H1 (cell line): Measurements from ENCODE around the gene RNF113B. TPM values are rescaled to one million over a fixed set of nuclear protein-coding genes. Genes with fewer than 3 reads are reported as not detected.

Source experiments
- CTCF ChIA-PET: fragments of 300-600 bp; sonication (Branson Sonifier 250); formaldehyde crosslinking; loops from one replicate; lab custom pipeline; 2021; ENCODE audit not compliant: partially characterized antibody; lab: Charles Lee
- POLR2A ChIA-PET: fragments of 300-600 bp; sonication (Branson Sonifier 250); formaldehyde crosslinking; loops from one replicate; lab custom pipeline; 2021; ENCODE audit warnings: inconsistent platforms; ENCODE audit not compliant: partially characterized antibody; lab: Charles Lee
- DNase-seq, 2 experiments: peaks; one replicate each; pipeline versions ENCODE4 v3.0.0 to v3.0.0-alpha.2; 2010 to 2022; ENCODE audit warnings: low spot score in 2 of 2, low read depth in 1 of 2, mixed read lengths in 1 of 2
- FAIRE-seq: peaks from 2 replicates; lab custom pipeline; 2011; peaks lifted over from hg19 to GRCh38; lab: Jason Lieb, UNC
- H2AFZ ChIP-seq: 2 replicates; pipeline ENCODE4 v1.8.1; 2012; ENCODE audit warnings: low read length, inconsistent platforms
- H2AK5ac ChIP-seq: 2 replicates; pipeline ENCODE4 v1.6.1; 2013; ENCODE audit warnings: low read depth, low read length
- H2BK120ac ChIP-seq: replicated peaks from 2 replicates; pipeline ENCODE3; 2013; ENCODE audit warnings: low read depth, low read length, inconsistent platforms
- H2BK12ac ChIP-seq: 2 replicates; pipeline ENCODE4 v1.6.1; 2013; ENCODE audit warnings: low read depth, low read length
- H2BK15ac ChIP-seq: 2 replicates; pipeline ENCODE4 v1.6.1; 2013; ENCODE audit warnings: low read length
- H2BK20ac ChIP-seq: 2 replicates; pipeline ENCODE4 v1.6.1; 2013; ENCODE audit warnings: low read length
- H2BK5ac ChIP-seq: 2 replicates; pipeline ENCODE4 v1.6.1; 2013; ENCODE audit warnings: low read depth, low read length
- H3K14ac ChIP-seq: 2 replicates; pipeline ENCODE4 v1.6.1; 2013; ENCODE audit warnings: inconsistent platforms; ENCODE audit not compliant: insufficient read length
- H3K18ac ChIP-seq: 2 replicates; pipeline ENCODE4 v1.6.1; 2013; ENCODE audit warnings: low read length; ENCODE audit errors: extremely low read depth
- H3K23ac ChIP-seq: 2 replicates; pipeline ENCODE4 v1.6.1; 2013; ENCODE audit warnings: inconsistent platforms; ENCODE audit not compliant: insufficient read length
- H3K23me2 ChIP-seq: 2 replicates; pipeline ENCODE4 v1.6.1; 2013; ENCODE audit warnings: low read depth, low read length
- H3K27ac ChIP-seq: 2 replicates; pipeline ENCODE4 v1.6.1; 2011; ENCODE audit warnings: low read depth, low read length, inconsistent platforms
- H3K27me3 ChIP-seq, 4 experiments: replicated peaks in 1 of 4; 1 replicate in 1 of 4; 2 replicates in 3 of 4; pipeline versions ENCODE4 v1.6.1 to v1.8.1; 2011 to 2013; ENCODE audit warnings: low read length in 3 of 4, mild to moderate bottlenecking in 3 of 4, inconsistent platforms in 2 of 4, mixed read lengths in 2 of 4, moderate library complexity in 1 of 4; ENCODE audit not compliant: control insufficient read depth in 3 of 4, insufficient read depth in 3 of 4; ENCODE audit errors: extremely low read depth in 1 of 4
- H3K36me3 ChIP-seq, 4 experiments: 2 replicates each; pipeline versions ENCODE4 v1.6.1 to v1.8.1; 2011 to 2013; ENCODE audit warnings: mild to moderate bottlenecking in 4 of 4, low read length in 3 of 4, moderate library complexity in 2 of 4, control low read depth in 1 of 4, inconsistent platforms in 1 of 4; ENCODE audit not compliant: insufficient read depth in 4 of 4, control insufficient read depth in 2 of 4
- H3K4ac ChIP-seq: replicated peaks from 2 replicates; pipeline ENCODE3; 2013; ENCODE audit warnings: low read length, low read depth, mixed read lengths, inconsistent platforms; ENCODE audit not compliant: insufficient read length
- H3K4me1 ChIP-seq, 4 experiments: replicated peaks in 1 of 4; 1 replicate in 1 of 4; 2 replicates in 3 of 4; pipeline versions ENCODE4 v1.6.1 to v1.8.1; 2011 to 2013; ENCODE audit warnings: low read length in 3 of 4, inconsistent platforms in 2 of 4, mixed read lengths in 1 of 4; ENCODE audit not compliant: insufficient read depth in 4 of 4, control insufficient read depth in 3 of 4
- H3K4me2 ChIP-seq, 2 experiments: 2 replicates each; pipeline versions ENCODE4 v1.6.1 to v1.8.1; 2011 to 2013; ENCODE audit warnings: low read depth in 2 of 2, low read length in 2 of 2, control low read depth in 1 of 2, inconsistent platforms in 1 of 2, mild to moderate bottlenecking in 1 of 2; ENCODE audit not compliant: insufficient read depth in 1 of 2
- H3K4me3 ChIP-seq, 4 experiments: fragments of 200-600, 300-600 bp in 1 of 4; sonication (generic), shearing (Covaris generic), sonication (Bioruptor Twin) in 1 of 4; 2 replicates each; pipeline versions ENCODE4 v1.5.1 to v1.8.1; 2011 to 2016; ENCODE audit warnings: low read length in 4 of 4, low read depth in 3 of 4, control low read depth in 2 of 4, inconsistent platforms in 2 of 4, mild to moderate bottlenecking in 2 of 4, mixed read lengths in 1 of 4, moderate library complexity in 1 of 4; ENCODE audit not compliant: insufficient read depth in 2 of 4; ENCODE audit errors: extremely low read depth in 1 of 4
- H3K56ac ChIP-seq: replicated peaks from 2 replicates; pipeline ENCODE3; 2013; ENCODE audit warnings: low read depth, mild to moderate bottlenecking, mixed read lengths, low read length, inconsistent platforms; ENCODE audit not compliant: insufficient read length
- H3K79me1 ChIP-seq: 2 replicates; pipeline ENCODE4 v1.6.1; 2013; ENCODE audit warnings: low read depth, low read length, control low read depth
- H3K79me2 ChIP-seq, 2 experiments: 2 replicates each; pipeline versions ENCODE4 v1.6.1 to v1.8.1; 2012 to 2013; ENCODE audit warnings: low read length in 2 of 2, mild to moderate bottlenecking in 2 of 2, inconsistent platforms in 1 of 2; ENCODE audit not compliant: insufficient read depth in 2 of 2, control insufficient read depth in 1 of 2
- H3K9ac ChIP-seq, 4 experiments: replicated peaks in 1 of 4; 1 replicate in 1 of 4; 2 replicates in 3 of 4; pipeline versions ENCODE4 v1.6.1 to v1.8.1; 2011 to 2013; ENCODE audit warnings: low read depth in 3 of 4, low read length in 3 of 4, control low read depth in 2 of 4, mild to moderate bottlenecking in 2 of 4, moderate library complexity in 2 of 4, inconsistent platforms in 1 of 4; ENCODE audit errors: extremely low read depth in 1 of 4
- H3K9me3 ChIP-seq, 2 experiments: 2 replicates each; pipeline versions ENCODE4 v1.6.1 to v1.8.1; 2012 to 2013; ENCODE audit warnings: mild to moderate bottlenecking in 2 of 2, moderate library complexity in 2 of 2, control low read depth in 1 of 2, inconsistent platforms in 1 of 2, low read depth in 1 of 2, low read length in 1 of 2, mixed read lengths in 1 of 2; ENCODE audit not compliant: insufficient read depth in 2 of 2
- H4K20me1 ChIP-seq, 2 experiments: replicated peaks in 1 of 2; 2 replicates each; pipeline versions ENCODE3 to v1.8.1; 2011 to 2013; ENCODE audit warnings: inconsistent platforms in 2 of 2, low read length in 2 of 2, mild to moderate bottlenecking in 1 of 2; ENCODE audit not compliant: insufficient read depth in 2 of 2, control insufficient read depth in 1 of 2
- H4K5ac ChIP-seq: 2 replicates; pipeline ENCODE4 v1.6.1; 2013; ENCODE audit warnings: low read length, low read depth, mixed read lengths, inconsistent platforms; ENCODE audit not compliant: insufficient read length
- H4K8ac ChIP-seq: 2 replicates; pipeline ENCODE4 v1.8.0; 2013; ENCODE audit warnings: mild to moderate bottlenecking, moderate library complexity, low read length, inconsistent platforms; ENCODE audit not compliant: insufficient read depth; ENCODE audit errors: extremely low read depth
- H4K91ac ChIP-seq: replicated peaks from 2 replicates; pipeline ENCODE3; 2013; ENCODE audit warnings: low read length, mixed read lengths, inconsistent platforms; ENCODE audit not compliant: insufficient read length
- BACH1 ChIP-seq: IDR thresholded peaks from 2 replicates; pipeline ENCODE4 v1.6.1; 2012; ENCODE audit warnings: low read length, improper control_type of control experiment
- CTBP2 ChIP-seq: IDR thresholded peaks from 2 replicates; pipeline ENCODE4 v1.7.0; 2011; ENCODE audit warnings: borderline replicate concordance, mild to moderate bottlenecking, moderate library complexity, mixed read lengths, low read length; ENCODE audit not compliant: insufficient read depth, insufficient read length
- JUND ChIP-seq: IDR thresholded peaks from 2 replicates; pipeline ENCODE4 v1.6.1; 2011; ENCODE audit warnings: mild to moderate bottlenecking, improper control_type of control experiment, low read length
- MAFK ChIP-seq: IDR thresholded peaks from 2 replicates; pipeline ENCODE4 v1.6.1; 2012; ENCODE audit warnings: low read depth, mild to moderate bottlenecking, improper control_type of control experiment, low read length
- NANOG ChIP-seq: IDR thresholded peaks from 2 replicates; pipeline ENCODE4 v1.6.1; 2011; ENCODE audit warnings: low read length, low read depth, mild to moderate bottlenecking, inconsistent platforms; ENCODE audit not compliant: insufficient read depth, poor library complexity, severe bottlenecking
- RBBP5 ChIP-seq: IDR thresholded peaks from 2 replicates; pipeline ENCODE4 v1.7.1; 2012; ENCODE audit warnings: low read depth, mild to moderate bottlenecking, inconsistent platforms, low read length, moderate library complexity, borderline replicate concordance
- SRF ChIP-seq: IDR thresholded peaks from 2 replicates; pipeline ENCODE4 v1.6.1; 2011; ENCODE audit warnings: mild to moderate bottlenecking, low read depth, low read length, moderate library complexity
- SUZ12 ChIP-seq: fragments of 200-600 bp; sonication (generic); IDR thresholded peaks from 2 replicates; pipeline ENCODE4 v1.6.1; 2012; ENCODE audit warnings: mild to moderate bottlenecking, inconsistent platforms, low read length, moderate library complexity, mixed read lengths
- TAF1 ChIP-seq: IDR thresholded peaks from 2 replicates; pipeline ENCODE4 v1.6.1; 2011; ENCODE audit warnings: mild to moderate bottlenecking, low read depth, low read length
- WGBS, 2 experiments: shearing (Covaris generic) in 1 of 2; methylation state at CpG; one replicate each; pipeline versions ENCODE4 v1.1.6 to v1.1.7; 2013 to 2015; ENCODE audit warnings: low lambda C conversion rate in 2 of 2, mixed read lengths in 2 of 2, inconsistent platforms in 1 of 2, low coverage in 1 of 2, missing lambda C conversion rate in 1 of 2; ENCODE audit not compliant: insufficient replicate concordance in 2 of 2, insufficient coverage in 1 of 2, insufficient read length in 1 of 2; ENCODE audit errors: extremely low coverage in 1 of 2, missing lambda C conversion rate in 1 of 2; 5-methylcytosine and 5-hydroxymethylcytosine counted together
- polyA plus RNA-seq, 7 experiments: library from polyadenylated mRNA; depleted of rRNA in 3 of 7; stranded (reverse) in 5 of 7; unstranded in 2 of 7; fragments of >200 nt in 5 of 7; fragments of 200-250 nt in 2 of 7; gene quantifications; 1 replicate in 5 of 7; 2 replicates in 1 of 7; 4 replicates in 1 of 7; pipeline versions ENCODE4 v1.2.1 to v1.2.3, GENCODE V29; 2011 to 2013; ENCODE audit warnings: missing spikeins in 2 of 7, mixed read lengths in 2 of 7
- total RNA-seq: library from RNA; stranded (reverse); fragmentation: NEBNext Ultra II Directional; extraction: Animal tissue kit (Norgen Biotek cat#: 25700); gene quantifications from 2 replicates; pipeline ENCODE4 v1.2.1, GENCODE V29; 2021
- TF ChIP-seq, protein P1 (sequence below): IDR thresholded peaks from 2 replicates; pipeline ENCODE4 v1.6.1; 2012; ENCODE audit warnings: inconsistent platforms
- TF ChIP-seq, protein P2 (sequence below): IDR thresholded peaks from 2 replicates; pipeline ENCODE4 v1.6.1; 2012; ENCODE audit warnings: inconsistent platforms

Gene RNF113B
- total and polyA plus RNA-seq, 2 of the 8 experiments (the other 6 are each of a cell fraction or from before 2014, with no cell fraction given), result not detected

DNA sequence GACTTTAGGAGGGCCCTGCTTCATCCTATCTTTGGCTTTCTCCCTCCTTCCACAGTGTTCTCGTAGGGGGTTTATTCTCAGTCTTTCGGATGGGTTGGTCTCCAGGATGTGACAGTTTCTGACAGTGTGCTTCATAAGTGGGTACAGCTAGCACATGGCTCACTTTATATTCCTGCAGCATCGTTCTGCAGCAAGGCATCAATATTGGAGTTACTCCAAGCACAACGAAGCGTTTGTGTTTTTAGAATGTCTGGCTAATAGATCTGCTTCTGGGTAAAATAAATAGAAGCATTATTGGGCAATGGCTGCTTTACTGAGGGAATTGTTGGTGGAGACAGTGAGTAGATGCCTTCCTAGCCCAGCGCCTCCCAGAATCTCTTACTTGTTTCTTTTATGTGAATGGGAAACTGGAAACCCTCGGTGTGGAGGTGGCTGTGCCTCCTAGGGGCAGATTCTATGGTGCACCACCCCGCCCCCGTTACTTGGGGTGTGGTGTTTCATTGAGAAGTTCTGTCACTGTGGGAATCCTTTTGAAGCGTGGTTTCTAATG, 32.2 kb downstream of the RNF113B start:
- H4K8ac ChIP-seq, result no peak overlapping the region
- H3K14ac ChIP-seq, result no peak overlapping the region
- H3K4me2 ChIP-seq, result peak overlapping the region; percentile 77 to 79
- H4K5ac ChIP-seq, result no peak overlapping the region
- peaks cover 9 to 22% (median 16%) of the 10 kb centered on the region in 4 experiments for H3K4me1 ChIP-seq
- H2BK12ac ChIP-seq, result no peak overlapping the region
- no peak overlapping the region for H2AK5ac ChIP-seq
- peaks cover 0 to 56% of the 10 kb centered on the region in 2 experiments; a peak in 2 of 4 replicates for H3K79me2 ChIP-seq
- H3K9me3 ChIP-seq, result no peaks in the 10 kb centered on the region
- no peak overlapping the region for H2BK20ac ChIP-seq
- DNase-seq, result no peak
- H4K91ac ChIP-seq, result no peak overlapping the region
- no peak overlapping the region for H3K27ac ChIP-seq
- ChIA-PET CTCF (interaction anchor here (1.6 kb wide), 1 partner anchor 112 kb away, joined by 4 read pairs; no protein-coding TSS in a partner anchor), POLR2A (no interaction called here)
- H3K56ac ChIP-seq, result no peak overlapping the region
- peak overlapping the region; percentile 58 to 99 (median 77); a peak in 7 of 8 replicates for H3K4me3 ChIP-seq
- no peak overlapping the region for H2BK5ac ChIP-seq
- H3K23ac ChIP-seq, result no peak overlapping the region
- peaks cover 2 to 5% of the 10 kb centered on the region in 2 experiments for H4K20me1 ChIP-seq
- FAIRE-seq, result peak; percentile 68
- no peak overlapping the region for H2BK120ac ChIP-seq
- H2AFZ ChIP-seq, result no peak overlapping the region
- no peak overlapping the region for H2BK15ac ChIP-seq
- peaks cover 16% of the 10 kb centered on the region for H3K23me2 ChIP-seq
- 45% methylated on average over 10 of the region's 10 CpGs; no CpG with 5 or more reads in 1 of the 2 experiments for WGBS, 2 experiments
- no peaks in the 10 kb centered on the region for H3K36me3 ChIP-seq
- H3K9ac ChIP-seq, result peak overlapping the region in 1 of 4 experiments; percentile 6; a peak in 2 of 7 replicates
- H3K27me3 ChIP-seq, result peaks cover 0 to 12% (median 8%) of the 10 kb centered on the region in 4 experiments; a peak in 5 of 7 replicates
- no peak overlapping the region for H3K18ac ChIP-seq
- H3K4ac ChIP-seq, result no peak overlapping the region
- no peaks in the 10 kb centered on the region; the same call in none of the 2 replicates for H3K79me1 ChIP-seq
- TF ChIP-seq NANOG (no peak), TAF1 (no peak), BACH1 (no peak), SRF (no peak), MAFK (no peak), CTBP2 (no peak), JUND (no peak), SUZ12 (no peak), RBBP5 (no peak)
- TF ChIP-seq, protein P1, sequence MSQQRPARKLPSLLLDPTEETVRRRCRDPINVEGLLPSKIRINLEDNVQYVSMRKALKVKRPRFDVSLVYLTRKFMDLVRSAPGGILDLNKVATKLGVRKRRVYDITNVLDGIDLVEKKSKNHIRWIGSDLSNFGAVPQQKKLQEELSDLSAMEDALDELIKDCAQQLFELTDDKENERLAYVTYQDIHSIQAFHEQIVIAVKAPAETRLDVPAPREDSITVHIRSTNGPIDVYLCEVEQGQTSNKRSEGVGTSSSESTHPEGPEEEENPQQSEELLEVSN, result no peak
- TF ChIP-seq, protein P2, sequence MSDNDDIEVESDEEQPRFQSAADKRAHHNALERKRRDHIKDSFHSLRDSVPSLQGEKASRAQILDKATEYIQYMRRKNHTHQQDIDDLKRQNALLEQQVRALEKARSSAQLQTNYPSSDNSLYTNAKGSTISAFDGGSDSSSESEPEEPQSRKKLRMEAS, result 0 out of 2 replicates have a peak, but pooled peaks have one; percentile 17
